NCI-H2029 treated with DMSO at 0.1 percent for 48 hours (cell line): ENCODE data around the gene MRAP.
"Not testable (repeated sequence)": the region's sequence is repeated elsewhere in the genome, so short reads cannot be mapped to it uniquely, and the experiment has no call there.

Experiments
- DNase-seq: peaks from one replicate; lab custom pipeline; 2025; lab: John Stamatoyannopoulos, UW

Gene MRAP

DNA sequence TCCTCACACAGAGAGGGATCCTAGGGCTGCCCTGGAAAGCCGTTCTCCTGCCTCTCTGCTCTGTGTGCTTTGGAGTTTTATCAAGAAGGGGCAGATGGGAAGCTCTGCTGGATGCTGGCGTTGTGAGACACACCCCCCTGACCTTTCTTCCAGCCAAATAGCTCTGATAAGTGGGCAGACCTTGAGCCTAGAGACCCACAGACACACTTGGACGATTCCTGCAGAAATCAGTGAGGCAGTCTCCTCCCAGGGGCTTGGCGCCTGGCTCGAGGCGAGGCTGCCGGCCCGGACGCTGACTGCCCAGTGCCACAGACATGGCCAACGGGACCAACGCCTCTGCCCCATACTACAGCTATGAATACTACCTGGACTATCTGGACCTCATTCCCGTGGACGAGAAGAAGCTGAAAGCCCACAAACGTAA, at the start of gene MRAP:
MRAP (plus strand) TSS at position 198 of the 424 bp plus-strand sequence; CDS start at position 315, 117 bp downstream.
- DNase-seq = no peak

GRCh38 chr21:32249511-32250280, 49.0 kb upstream of the MRAP start:
- DNase-seq = no peak

DNA sequence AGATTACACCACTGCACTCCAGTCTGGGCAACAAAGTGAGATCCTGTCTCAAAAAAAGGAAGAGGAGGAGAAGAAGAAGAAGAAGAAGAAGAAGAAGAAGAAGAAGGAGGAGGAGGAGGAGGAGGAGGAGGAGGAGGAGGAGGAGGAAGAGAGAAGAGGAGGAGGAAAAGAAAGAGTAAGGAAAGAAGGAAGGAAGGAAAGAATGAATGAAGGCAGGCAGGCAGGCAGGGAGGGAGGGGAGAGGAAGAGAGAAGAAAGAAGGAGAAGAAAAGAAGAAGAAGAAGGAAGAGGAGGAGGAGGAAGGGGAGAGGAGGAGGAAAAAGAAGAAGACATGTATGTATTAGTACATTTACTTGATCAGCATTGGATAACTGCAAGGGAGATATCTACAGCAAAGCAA, 46.5 kb upstream of the MRAP start:
- no peak for DNase-seq

- DNase-seq = no peak
Measured at GRCh38 chr21:32253215-32253641, 45.4 kb upstream of the MRAP start.

- DNase-seq = no peak
Measured at GRCh38 chr21:32256251-32256650, 42.4 kb upstream of the MRAP start.

DNA sequence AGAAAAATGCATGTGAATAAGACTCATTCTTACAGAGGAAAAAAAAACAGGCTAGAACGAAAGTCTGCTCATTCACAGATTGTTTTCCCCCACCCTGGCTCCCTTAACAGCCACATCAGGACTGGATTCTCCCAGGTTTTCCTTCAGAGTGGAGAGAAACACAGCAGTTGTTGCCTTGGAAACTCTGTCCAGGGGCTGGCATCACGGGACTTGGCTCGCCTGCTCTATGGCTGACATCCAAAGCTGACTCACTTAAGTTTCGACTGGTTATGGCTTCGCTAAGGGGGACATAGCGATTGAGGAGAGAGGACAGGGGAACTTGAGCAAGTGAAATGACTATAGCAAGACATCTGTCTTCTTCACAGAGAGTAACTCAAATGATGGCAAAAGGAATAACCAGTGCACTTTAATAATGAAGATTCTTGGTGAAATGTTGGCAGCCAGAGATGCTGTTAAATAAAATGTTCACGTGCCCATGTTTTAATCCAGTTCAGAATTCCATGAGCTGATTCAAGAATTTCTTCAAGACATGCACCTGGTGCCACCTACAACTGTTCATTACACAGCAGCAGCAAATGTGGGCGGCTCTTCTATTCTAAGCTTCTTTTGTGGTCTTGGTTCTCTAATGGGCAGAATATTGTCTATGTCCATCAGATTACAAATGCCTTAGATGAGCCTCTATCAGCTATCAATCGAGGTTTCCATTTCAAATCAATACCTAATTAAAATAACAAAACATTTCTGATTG, 41.6 kb upstream of the MRAP start:
- peak; percentile 63 for DNase-seq

GRCh38 chr21:32257962-32258785, 40.5 kb upstream of the MRAP start:
- peak; percentile 42 for DNase-seq

DNA sequence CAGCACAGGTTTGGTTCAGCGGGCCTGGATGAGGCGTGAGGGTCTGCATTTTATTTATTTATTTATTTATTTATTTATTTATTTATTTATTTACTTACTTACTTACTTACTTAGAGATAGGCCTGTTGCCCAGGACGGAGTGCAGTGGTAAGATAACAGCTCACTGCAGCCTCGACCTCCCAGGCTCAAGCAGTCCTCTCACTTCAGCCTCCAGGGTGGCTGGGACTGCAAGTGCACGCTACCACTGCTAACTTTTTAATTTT, 39.9 kb upstream of the MRAP start:
- not testable (repeated sequence) for DNase-seq

DNA sequence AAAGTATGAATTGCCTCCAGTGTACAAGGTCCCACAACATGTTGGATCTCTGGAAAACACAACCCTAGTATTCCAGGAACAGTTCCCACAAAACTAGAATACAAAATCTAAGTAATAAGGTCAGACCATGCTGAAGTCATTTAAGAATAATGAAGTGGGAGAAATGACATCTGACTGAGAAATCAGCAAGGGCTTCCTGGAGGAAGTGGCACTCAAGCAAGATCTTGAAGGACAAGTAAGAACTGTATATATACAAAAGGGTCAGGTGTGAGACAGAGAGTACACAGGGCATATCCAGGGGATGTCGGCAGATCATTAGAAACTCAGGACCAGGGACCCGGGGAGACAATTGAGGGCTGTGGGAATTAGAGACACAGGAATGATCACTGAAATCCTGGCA, 38.5 kb upstream of the MRAP start:
- DNase-seq = no peak

- no peak for DNase-seq
Measured at GRCh38 chr21:32261929-32262328, 36.7 kb upstream of the MRAP start.

- not testable (repeated sequence) for DNase-seq
Measured at GRCh38 chr21:32265321-32265720, 33.3 kb upstream of the MRAP start.

GRCh38 chr21:32270748-32271147, 27.9 kb upstream of the MRAP start:
- DNase-seq = no peak

- no peak for DNase-seq
Measured at GRCh38 chr21:32276671-32277070, 22.0 kb upstream of the MRAP start.

GRCh38 chr21:32278103-32278502, 20.6 kb upstream of the MRAP start:
- no peak for DNase-seq

DNA sequence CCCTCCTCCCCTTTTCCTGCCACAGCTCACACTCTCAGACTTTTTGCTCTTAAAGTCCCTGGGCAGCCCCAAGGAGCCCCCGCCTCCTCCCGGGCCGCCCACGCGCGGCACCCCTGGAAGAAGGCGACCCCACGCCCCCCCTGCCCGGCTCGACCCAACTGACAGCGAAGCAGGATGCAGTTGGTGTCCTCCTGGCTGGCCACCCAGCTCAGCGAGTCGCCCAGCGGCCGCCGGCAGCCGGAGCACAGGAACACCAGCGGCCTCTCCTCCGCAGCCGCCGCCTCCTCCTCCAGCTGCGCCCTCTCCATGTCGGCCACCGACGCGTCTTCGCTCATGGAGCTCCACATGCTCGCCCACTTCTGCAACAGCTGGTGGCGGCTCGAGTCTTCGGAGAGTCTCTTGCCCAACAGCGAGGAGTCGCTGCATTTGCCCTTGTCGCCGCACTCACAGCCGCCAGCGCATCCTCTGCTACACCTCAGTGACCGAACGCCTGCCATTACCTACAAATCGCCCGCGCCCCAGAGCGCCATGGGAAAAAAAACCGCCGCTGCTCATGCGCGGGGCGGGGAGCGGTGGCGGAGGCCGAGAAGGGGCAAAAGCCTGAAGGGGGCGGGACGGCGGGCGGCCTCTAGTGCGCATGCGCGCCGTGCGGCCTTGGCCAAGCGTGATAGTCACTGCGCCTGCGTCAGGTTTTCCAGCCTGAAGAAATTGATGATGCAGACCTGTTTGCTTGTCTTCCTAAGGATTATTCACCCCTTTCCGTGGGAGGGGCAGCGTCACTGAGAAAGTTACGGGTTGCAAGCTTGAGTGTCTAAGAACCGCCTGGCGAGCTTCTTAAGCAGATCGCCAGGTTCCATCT, 19.9 kb upstream of the MRAP start, which contains the start of gene MIS18A:
MIS18A (minus strand) TSS at position 532 of the 859 bp plus-strand sequence; CDS start at position 497, 35 bp downstream.
- peak; percentile 88 for DNase-seq

- DNase-seq = no peak
Measured at GRCh38 chr21:32279377-32279680, 19.3 kb upstream of the MRAP start.

DNA sequence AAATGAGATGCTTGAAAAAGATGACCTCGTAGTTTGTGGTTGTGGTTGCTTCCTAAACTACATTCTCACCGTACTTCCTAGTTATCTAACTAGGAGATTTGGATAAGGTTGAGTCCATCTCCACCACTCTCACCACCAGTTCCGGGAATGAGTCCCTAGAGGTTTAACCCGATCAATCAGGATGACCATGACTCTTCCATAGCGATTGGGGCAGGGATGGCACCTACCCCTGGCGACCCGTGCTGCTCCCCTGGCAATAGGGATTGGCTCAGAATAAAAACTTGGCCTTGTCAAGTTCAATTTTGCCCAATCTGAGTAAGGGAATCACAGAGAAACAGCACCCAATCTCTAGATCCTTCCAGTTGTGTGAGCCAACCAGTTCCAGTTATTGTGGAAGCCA, 17.1 kb upstream of the MRAP start:
- no peak for DNase-seq

DNA sequence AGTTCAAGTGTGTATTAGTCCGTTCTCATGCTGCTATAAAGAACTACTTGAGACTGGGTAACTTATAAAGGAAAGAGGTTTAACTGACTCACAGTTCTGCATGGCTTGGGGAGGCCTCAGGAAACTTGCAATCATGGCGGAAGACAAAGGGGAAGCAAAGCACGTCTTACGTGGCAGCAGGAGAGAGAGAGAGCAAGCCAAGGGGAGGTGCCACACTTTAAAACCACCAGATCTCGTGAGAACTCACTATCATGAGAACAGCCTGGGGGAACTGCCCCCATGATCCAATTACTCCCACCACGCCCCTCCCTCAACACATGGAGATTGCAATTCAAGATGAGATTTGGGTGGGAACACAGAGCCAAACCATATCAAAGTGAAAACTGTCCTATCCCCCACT, 15.7 kb upstream of the MRAP start:
- DNase-seq = no peak

DNA sequence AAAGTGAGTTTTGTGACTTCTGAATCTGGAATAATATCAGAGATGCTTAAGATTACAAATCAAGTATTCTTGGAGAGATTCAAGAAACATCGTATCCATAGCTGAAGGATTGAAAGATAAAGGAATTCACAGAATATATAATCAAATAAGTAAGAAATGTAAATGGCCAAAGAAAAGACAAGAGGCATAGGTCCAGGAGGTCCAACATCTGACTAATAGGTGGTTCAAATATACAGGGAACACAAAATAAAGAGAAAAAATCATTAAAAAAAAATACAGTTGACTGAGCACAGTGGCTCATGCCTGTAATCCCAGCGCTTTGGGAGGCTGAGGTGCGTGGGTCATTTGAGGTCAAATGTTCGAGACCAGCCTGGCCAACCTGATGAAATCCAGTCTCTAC, 13.2 kb upstream of the MRAP start:
- DNase-seq = no peak

DNA sequence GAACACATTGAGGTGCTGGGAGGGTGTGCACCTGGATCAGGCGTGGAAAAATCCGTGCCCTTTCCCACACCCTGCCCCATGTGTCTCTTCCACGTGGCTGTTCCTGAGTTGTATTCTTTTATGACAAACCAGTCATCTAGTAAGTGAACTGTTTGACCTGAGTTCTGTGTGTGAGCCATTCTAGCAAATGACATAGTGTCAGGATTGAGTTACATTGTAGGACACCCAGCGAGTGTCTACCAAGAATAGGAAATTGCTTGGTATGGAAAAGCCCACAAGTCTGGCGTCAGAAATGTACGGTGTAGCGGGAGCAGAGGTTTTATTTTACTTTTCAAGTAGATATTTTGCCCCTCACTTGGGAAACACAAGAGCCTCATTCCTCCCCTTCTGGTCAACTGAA, 1.2 kb upstream of the MRAP start:
- no peak for DNase-seq

DNA sequence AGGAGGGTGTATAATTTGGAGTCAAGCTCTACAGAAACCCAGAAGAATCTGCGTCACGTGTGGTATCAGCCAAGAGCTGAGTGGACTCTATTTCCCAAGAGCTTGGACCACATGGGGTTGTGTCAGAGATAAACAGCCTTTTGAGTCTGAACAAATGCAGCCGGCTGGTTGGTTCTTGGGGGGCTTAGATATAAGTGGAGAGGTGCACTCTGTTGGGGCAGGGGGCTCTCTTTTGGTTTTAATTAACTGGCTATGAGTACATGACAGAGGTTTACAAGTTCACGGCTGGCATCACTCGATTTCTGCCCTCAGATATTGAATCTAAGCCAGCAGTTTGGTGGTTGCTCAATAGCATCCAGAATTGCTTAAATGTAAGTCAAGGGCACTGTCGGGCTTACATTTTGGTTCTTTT, 501 bp upstream of the MRAP start:
- no peak for DNase-seq

- no peak for DNase-seq
Measured at GRCh38 chr21:32299695-32300094, 1.0 kb downstream of the MRAP start.
